ENCODE data around the gene TRIM46. TPM values are rescaled to one million over a fixed set of nuclear protein-coding genes. Genes with fewer than 3 reads are reported as not detected.

TRIM46 gene
- total and polyA plus RNA-seq, 9 of the 15 experiments (the other 6 are each of a cell fraction or from before 2014, with no cell fraction given): 0.05 to 0.60 (median 0.16) TPM; not detected in 3

GRCh38 chr1:155172732-155173477 is 744 bp upstream of the TRIM46 start, which contains the start of gene KRTCAP2 (continued):
- no peak for TF ChIP-seq ZNF407 (IDR thresholded peaks at IDR 0.05; ENCODE audit: low read depth)
- peak; percentile 29; the same call in 1 of the 2 replicates for TF ChIP-seq SNIP1 (IDR thresholded peaks at IDR 0.05; ENCODE audit: low read depth)
- TF ChIP-seq ZFX (CRISPR knock-in tag; IDR thresholded peaks at IDR 0.05): no peak
- 0 out of 2 replicates have a peak, but pooled peaks have one; percentile 26 for TF ChIP-seq ZNF165 (CRISPR knock-in tag; IDR thresholded peaks at IDR 0.05; ENCODE audit: borderline replicate concordance)
- TF ChIP-seq TSC22D4 (tag; IDR thresholded peaks at IDR 0.05): no peak
- no peak for TF ChIP-seq ZFP1 (CRISPR knock-in tag; IDR thresholded peaks at IDR 0.05)
- TF ChIP-seq, protein P1, sequence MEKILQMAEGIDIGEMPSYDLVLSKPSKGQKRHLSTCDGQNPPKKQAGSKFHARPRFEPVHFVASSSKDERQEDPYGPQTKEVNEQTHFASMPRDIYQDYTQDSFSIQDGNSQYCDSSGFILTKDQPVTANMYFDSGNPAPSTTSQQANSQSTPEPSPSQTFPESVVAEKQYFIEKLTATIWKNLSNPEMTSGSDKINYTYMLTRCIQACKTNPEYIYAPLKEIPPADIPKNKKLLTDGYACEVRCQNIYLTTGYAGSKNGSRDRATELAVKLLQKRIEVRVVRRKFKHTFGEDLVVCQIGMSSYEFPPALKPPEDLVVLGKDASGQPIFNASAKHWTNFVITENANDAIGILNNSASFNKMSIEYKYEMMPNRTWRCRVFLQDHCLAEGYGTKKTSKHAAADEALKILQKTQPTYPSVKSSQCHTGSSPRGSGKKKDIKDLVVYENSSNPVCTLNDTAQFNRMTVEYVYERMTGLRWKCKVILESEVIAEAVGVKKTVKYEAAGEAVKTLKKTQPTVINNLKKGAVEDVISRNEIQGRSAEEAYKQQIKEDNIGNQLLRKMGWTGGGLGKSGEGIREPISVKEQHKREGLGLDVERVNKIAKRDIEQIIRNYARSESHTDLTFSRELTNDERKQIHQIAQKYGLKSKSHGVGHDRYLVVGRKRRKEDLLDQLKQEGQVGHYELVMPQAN (IDR thresholded peaks at IDR 0.05; ENCODE audit: borderline replicate concordance): peak; percentile 59
- TF ChIP-seq TAF15 (IDR thresholded peaks at IDR 0.05; ENCODE audit: low read depth, low read length): no peak
- TF ChIP-seq EGR1 (conservative IDR thresholded peaks at IDR 0.05): no peak
- TF ChIP-seq ZNF551 (CRISPR knock-in tag; IDR thresholded peaks at IDR 0.05): no peak
- no peak for TF ChIP-seq MEF2A (IDR thresholded peaks at IDR 0.05; ENCODE audit: control insufficient read depth, low read depth, low read length)
- no peak for TF ChIP-seq FIP1L1 (IDR thresholded peaks at IDR 0.05; ENCODE audit: low read depth, low read length, poor library complexity, severe bottlenecking)
- no peak for TF ChIP-seq MED1 (CRISPR knock-in tag; IDR thresholded peaks at IDR 0.05; ENCODE audit: borderline replicate concordance)
- no peak for TF ChIP-seq NEUROD1 (IDR thresholded peaks at IDR 0.05; ENCODE audit: borderline replicate concordance, low read depth, low read length, partially characterized antibody)
- TF ChIP-seq SETDB1 (IDR thresholded peaks at IDR 0.05; ENCODE audit: low read length): peak; percentile 29
- no peak for TF ChIP-seq RBM34 (IDR thresholded peaks at IDR 0.05; ENCODE audit: borderline replicate concordance, insufficient read depth, low read length)
- no peak for TF ChIP-seq ZNF764 (CRISPR knock-in tag; IDR thresholded peaks at IDR 0.05; ENCODE audit: low read depth)
- 0 out of 2 replicates have a peak, but pooled peaks have one; percentile 8 for TF ChIP-seq MXI1 (IDR thresholded peaks at IDR 0.05; ENCODE audit: low read depth, low read length)
- no peak for TF ChIP-seq CHCHD3 (CRISPR knock-in tag; IDR thresholded peaks at IDR 0.05)
